ENCODE results near the gene OGFOD3. TPM values are rescaled to one million over a fixed set of nuclear protein-coding genes. Genes with fewer than 3 reads are reported as not detected.

OGFOD3 gene
- total and polyA plus RNA-seq, 2 donors (not counting 3 experiments of a cell fraction or from before 2014, with no cell fraction given): 31.7 to 34.8 TPM

GRCh38 chr17:82463391-82463790, 45.0 kb upstream of the OGFOD3 start:
- DNase-seq (ENCODE audit: low read depth, low spot score): no peak
- Histone ChIP-seq H3K9me1 (replicated peaks; ENCODE audit: control insufficient read depth, extremely low read depth, insufficient read depth, low read length) (no peaks in the 10 kb centered on the region), H3K4me3 (replicated peaks in 1 of 3; ENCODE audit: insufficient read depth in 1 of 3, low read depth in 1 of 3, low read length in 3 of 3) (no peak overlapping the region), H3K4me1 (ENCODE audit: control insufficient read depth, extremely low read depth, insufficient read depth, low read length) (peaks cover 3% of the 10 kb centered on the region), H3K9ac (replicated peaks; ENCODE audit: extremely low read depth, insufficient read depth, low read length) (no peak overlapping the region), H2AFZ (ENCODE audit: low read depth, low read length) (no peak overlapping the region), H3K27ac (ENCODE audit: insufficient read depth, low read depth, low read length) (no peak overlapping the region), H3K4me2 (ENCODE audit: insufficient read depth, low read length) (no peak overlapping the region), H4K20me1 (replicated peaks; ENCODE audit: control insufficient read depth, extremely low read depth, insufficient read depth, low read length) (no peaks in the 10 kb centered on the region), H3K79me2 (ENCODE audit: control insufficient read depth, insufficient read depth, low read length) (no peaks in the 10 kb centered on the region), H3K36me3 (ENCODE audit: control insufficient read depth in 2 of 2, extremely low read depth in 1 of 2, insufficient read depth in 2 of 2, low read length in 2 of 2) (peaks cover 0 to 38% of the 10 kb centered on the region in 2 experiments), H3K9me3 (replicated peaks; ENCODE audit: control insufficient read depth, insufficient read depth, low read length) (no peaks in the 10 kb centered on the region), H3K27me3 (ENCODE audit: control insufficient read depth in 2 of 2, insufficient read depth in 2 of 2, low read length in 2 of 2) (no peaks in the 10 kb centered on the region)
- no peak for FAIRE-seq
- intact Hi-C loops (cut with micrococcal nuclease) (no loop called here), dilution Hi-C loops (cut with MboI; ENCODE audit: extremely low pct_ligation_motif_present, low sequenced_read_pairs) (no loop called here)
- TF ChIP-seq CTCF (IDR thresholded peaks at IDR 0.05; ENCODE audit: extremely low read depth in 1 of 2, insufficient read depth in 1 of 2, low read depth in 1 of 2, low read length in 2 of 2) (no peak), MYC (IDR thresholded peaks at IDR 0.05; ENCODE audit: low read depth, low read length) (no peak), GATA2 (IDR thresholded peaks at IDR 0.05; ENCODE audit: insufficient read depth, insufficient read length, low read depth, low read length) (no peak), EZH2 (IDR thresholded peaks at IDR 0.05; ENCODE audit: borderline replicate concordance, low read depth, low read length, severe bottlenecking) (no peak), POLR2AphosphoS5 (IDR thresholded peaks at IDR 0.05; ENCODE audit: insufficient read depth, low read depth, low read length) (no peak), POLR2A (IDR thresholded peaks at IDR 0.05; ENCODE audit: low read depth, low read length) (no peak), JUN (IDR thresholded peaks at IDR 0.05; ENCODE audit: borderline replicate concordance, insufficient read depth, insufficient read length, low read depth) (no peak), MAX (IDR thresholded peaks at IDR 0.05; ENCODE audit: insufficient read depth, insufficient read length) (no peak), FOS (IDR thresholded peaks at IDR 0.05; ENCODE audit: borderline replicate concordance, insufficient read depth, low read length) (no peak)
- ChIA-PET CTCF (no interaction called here), POLR2A (no interaction called here)
- no TSS peak for BruUV-seq (replicated peaks)

All from endothelial cell of umbilical vein (primary cell).